Measurements from ENCODE around the gene MISP. TPM values are rescaled to one million over a fixed set of nuclear protein-coding genes. Genes with fewer than 3 reads are reported as not detected.

Gene MISP
- total and polyA plus RNA-seq, 9 of the 15 experiments (the other 6 are each of a cell fraction or from before 2014, with no cell fraction given) = 0.04 to 0.29 (median 0.05) TPM; not detected in 5

DNA sequence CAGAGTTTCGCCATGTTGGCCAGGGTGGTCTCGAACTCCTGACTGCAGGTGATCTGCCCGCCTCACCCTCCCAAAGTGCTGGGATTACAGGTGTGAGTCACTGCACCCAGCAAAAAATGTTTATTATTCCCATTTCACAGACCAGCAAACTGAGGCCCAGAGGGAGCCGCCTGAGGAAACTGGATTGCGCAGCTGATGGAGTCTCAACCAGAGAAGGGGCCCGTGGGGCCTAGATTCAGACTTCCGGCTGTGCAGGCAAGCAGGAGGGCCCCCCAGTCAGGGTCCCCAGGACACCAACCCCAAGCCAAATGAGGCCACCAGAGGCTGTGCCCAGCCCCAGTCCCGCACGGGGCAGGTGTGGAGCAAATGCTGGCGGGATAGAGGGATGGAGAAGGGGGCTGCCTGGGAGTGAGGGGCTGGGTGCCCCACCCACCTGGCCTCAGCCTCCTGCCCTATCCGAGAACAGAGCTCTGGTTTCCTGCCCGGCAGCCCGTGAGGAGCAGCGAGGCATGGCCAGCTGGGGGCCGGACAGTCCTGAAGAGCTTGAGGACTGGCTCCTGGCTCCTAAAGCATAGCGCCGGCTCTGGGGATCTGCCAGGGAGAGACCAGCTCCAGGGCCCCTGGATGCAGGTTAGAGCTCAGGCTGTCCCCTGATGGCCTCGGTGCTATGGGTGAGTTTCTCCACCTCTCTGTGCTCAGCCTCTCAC is 22.0 kb downstream of the MISP start:
- H3K4me3 ChIP-seq = no peak overlapping the region
- TF ChIP-seq NR2C2 (CRISPR knock-in tag; IDR thresholded peaks at IDR 0.05) (no peak), NR2C2 (tag; IDR thresholded peaks at IDR 0.05) (no peak), ZNF175 (CRISPR knock-in tag; IDR thresholded peaks at IDR 0.05; ENCODE audit: low read depth) (no peak), HDAC2 (IDR thresholded peaks at IDR 0.05) (peak; percentile 44; the same call in 1 of the 2 replicates), ARID2 (IDR thresholded peaks at IDR 0.05) (no peak), ZNF23 (CRISPR knock-in tag; IDR thresholded peaks at IDR 0.05) (no peak), KDM5B (IDR thresholded peaks at IDR 0.05; ENCODE audit: insufficient replicate concordance, low read depth, low read length) (no peak), GATA2 (CRISPR knock-in tag; IDR thresholded peaks at IDR 0.05) (no peak), MBD2 (IDR thresholded peaks at IDR 0.05; ENCODE audit: borderline replicate concordance, low read depth) (no peak), HDAC1 (IDR thresholded peaks at IDR 0.05) (no peak), TEAD2 (tag; IDR thresholded peaks at IDR 0.05) (no peak), ZNF77 (CRISPR knock-in tag; IDR thresholded peaks at IDR 0.05) (no peak), ZC3H4 (CRISPR knock-in tag; IDR thresholded peaks at IDR 0.05; ENCODE audit: borderline replicate concordance) (no peak), HCFC1 (IDR thresholded peaks at IDR 0.05; ENCODE audit: low read depth, low read length) (no peak)
- TF ChIP-seq, protein P1, sequence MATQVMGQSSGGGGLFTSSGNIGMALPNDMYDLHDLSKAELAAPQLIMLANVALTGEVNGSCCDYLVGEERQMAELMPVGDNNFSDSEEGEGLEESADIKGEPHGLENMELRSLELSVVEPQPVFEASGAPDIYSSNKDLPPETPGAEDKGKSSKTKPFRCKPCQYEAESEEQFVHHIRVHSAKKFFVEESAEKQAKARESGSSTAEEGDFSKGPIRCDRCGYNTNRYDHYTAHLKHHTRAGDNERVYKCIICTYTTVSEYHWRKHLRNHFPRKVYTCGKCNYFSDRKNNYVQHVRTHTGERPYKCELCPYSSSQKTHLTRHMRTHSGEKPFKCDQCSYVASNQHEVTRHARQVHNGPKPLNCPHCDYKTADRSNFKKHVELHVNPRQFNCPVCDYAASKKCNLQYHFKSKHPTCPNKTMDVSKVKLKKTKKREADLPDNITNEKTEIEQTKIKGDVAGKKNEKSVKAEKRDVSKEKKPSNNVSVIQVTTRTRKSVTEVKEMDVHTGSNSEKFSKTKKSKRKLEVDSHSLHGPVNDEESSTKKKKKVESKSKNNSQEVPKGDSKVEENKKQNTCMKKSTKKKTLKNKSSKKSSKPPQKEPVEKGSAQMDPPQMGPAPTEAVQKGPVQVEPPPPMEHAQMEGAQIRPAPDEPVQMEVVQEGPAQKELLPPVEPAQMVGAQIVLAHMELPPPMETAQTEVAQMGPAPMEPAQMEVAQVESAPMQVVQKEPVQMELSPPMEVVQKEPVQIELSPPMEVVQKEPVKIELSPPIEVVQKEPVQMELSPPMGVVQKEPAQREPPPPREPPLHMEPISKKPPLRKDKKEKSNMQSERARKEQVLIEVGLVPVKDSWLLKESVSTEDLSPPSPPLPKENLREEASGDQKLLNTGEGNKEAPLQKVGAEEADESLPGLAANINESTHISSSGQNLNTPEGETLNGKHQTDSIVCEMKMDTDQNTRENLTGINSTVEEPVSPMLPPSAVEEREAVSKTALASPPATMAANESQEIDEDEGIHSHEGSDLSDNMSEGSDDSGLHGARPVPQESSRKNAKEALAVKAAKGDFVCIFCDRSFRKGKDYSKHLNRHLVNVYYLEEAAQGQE (IDR thresholded peaks at IDR 0.05; ENCODE audit: borderline replicate concordance) = no peak
- TF ChIP-seq, protein P1 (CRISPR knock-in tag; IDR thresholded peaks at IDR 0.05; ENCODE audit: low read depth) = no peak

More for the DNA sequence above, 22.0 kb downstream of the MISP start:
- BruUV-seq (replicated peaks) = no TSS peak
- H3K27ac ChIP-seq (ENCODE audit: extremely low read depth, low read depth, low read length) = no peak overlapping the region
- H3K9ac ChIP-seq (ENCODE audit: insufficient read depth in 1 of 2, low read depth in 2 of 2, low read length in 2 of 2) = peak overlapping the region in 1 of 2 experiments; percentile 23; a peak in 1 of 4 replicates
- H4K20me1 ChIP-seq (replicated peaks; ENCODE audit: control insufficient read depth, insufficient read depth, low read length) = no peaks in the 10 kb centered on the region
- H3K79me2 ChIP-seq (ENCODE audit: control insufficient read depth, insufficient read depth, low read length) = no peaks in the 10 kb centered on the region
- POLR2A ChIA-PET = interaction anchor here (0.5 to 1.0 kb wide), 3 partner anchors 25 to 36 kb away, joined by 3 to 4 read pairs (median 3); no protein-coding TSS in a partner anchor
- no peaks in the 10 kb centered on the region for H3K9me3 ChIP-seq (replicated peaks; ENCODE audit: control insufficient read depth, insufficient read depth, low read depth, low read length)
- WGBS (ENCODE audit: insufficient coverage, low coverage, missing lambda C conversion rate) = 77% methylated on average over 17 of the region's 18 CpGs
- CTCF ChIA-PET (ENCODE audit: low intra/inter-chr PET ratio) = no interaction called here
- H3K9me1 ChIP-seq (ENCODE audit: control insufficient read depth, insufficient read depth, low read length) = no peaks in the 10 kb centered on the region
- intact Hi-C loops (cut with micrococcal nuclease) (loop anchor here (5.0 kb wide), 1 partner anchor 209 kb away; the partner anchor contains the start of gene WDR18), in situ Hi-C loops (cut with MboI) (loop anchor here (25.0 kb wide), 1 partner anchor 464 kb away; the partner anchor contains the start of genes ATP5F1D, CBARP and MIDN)
- DNase-seq (ENCODE audit: extremely low read depth in 1 of 4, low spot score in 3 of 4) (no peak), ATAC-seq (no peak), FAIRE-seq (no peak)
- H3K27me3 ChIP-seq (ENCODE audit: control insufficient read depth in 2 of 2, insufficient read depth in 2 of 2, low read length in 2 of 2) = no peaks in the 10 kb centered on the region
- no peaks in the 10 kb centered on the region for H3K36me3 ChIP-seq (ENCODE audit: control insufficient read depth, insufficient read depth, low read length)
- H3K4me1 ChIP-seq (replicated peaks in 1 of 2; ENCODE audit: control insufficient read depth in 2 of 2, insufficient read depth in 2 of 2, low read length in 2 of 2) = peaks cover 0 to 33% of the 10 kb centered on the region in 2 experiments; a peak in 2 of 5 replicates
- no peak overlapping the region for H3K4me2 ChIP-seq (ENCODE audit: insufficient read depth, low read length)
- 0 out of 2 replicates have a peak overlapping the region, but pooled peaks have one; percentile 45 for H2AFZ ChIP-seq (ENCODE audit: low read depth, low read length)
